ENCODE measurements around the gene ANXA11.

The ANXA11 gene

GRCh38 chr10:80157561-80157960 is 47.8 kb downstream of the ANXA11 start:
- no peak for TF ChIP-seq CTCF (IDR thresholded peaks at IDR 0.05; ENCODE audit: low read depth, low read length, missing control alignments)

GRCh38 chr10:80156216-80156615 is 49.1 kb downstream of the ANXA11 start:
- no peak overlapping the region for H3K4me3 ChIP-seq (ENCODE audit: low read depth, low read length)
- TF ChIP-seq CTCF (IDR thresholded peaks at IDR 0.05; ENCODE audit: low read depth, low read length, missing control alignments): no peak
- no peak for DNase-seq (ENCODE audit: low read depth)

More at GRCh38 chr10:80157561-80157960, 47.8 kb downstream of the ANXA11 start:
- DNase-seq (ENCODE audit: low read depth): no peak
- H3K4me3 ChIP-seq (ENCODE audit: low read depth, low read length): no peak overlapping the region

- H3K4me3 ChIP-seq (ENCODE audit: low read depth, low read length): no peak overlapping the region
- no peak for DNase-seq (ENCODE audit: low read depth)
- TF ChIP-seq CTCF (IDR thresholded peaks at IDR 0.05; ENCODE audit: low read depth, low read length, missing control alignments): no peak
Measured at GRCh38 chr10:80155696-80156215, 49.6 kb downstream of the ANXA11 start.

- no peak for TF ChIP-seq CTCF (IDR thresholded peaks at IDR 0.05; ENCODE audit: low read depth, low read length, missing control alignments)
- H3K4me3 ChIP-seq (ENCODE audit: low read depth, low read length): no peak overlapping the region
- no peak for DNase-seq (ENCODE audit: low read depth)
Measured at GRCh38 chr10:80154978-80155695, 50.2 kb downstream of the ANXA11 start.

- H3K4me3 ChIP-seq (ENCODE audit: low read depth, low read length): no peak overlapping the region
- DNase-seq (ENCODE audit: low read depth): no peak
- TF ChIP-seq CTCF (IDR thresholded peaks at IDR 0.05; ENCODE audit: low read depth, low read length, missing control alignments): no peak
Measured at GRCh38 chr10:80154626-80154977, 50.7 kb downstream of the ANXA11 start.

GRCh38 chr10:80153460-80153859 is 51.9 kb downstream of the ANXA11 start:
- no peak for DNase-seq (ENCODE audit: low read depth)
- no peak overlapping the region for H3K4me3 ChIP-seq (ENCODE audit: low read depth, low read length)
- no peak for TF ChIP-seq CTCF (IDR thresholded peaks at IDR 0.05; ENCODE audit: low read depth, low read length, missing control alignments)

GRCh38 chr10:80152820-80153219 is 52.5 kb downstream of the ANXA11 start:
- H3K4me3 ChIP-seq (ENCODE audit: low read depth, low read length): no peak overlapping the region
- DNase-seq (ENCODE audit: low read depth): no peak
- TF ChIP-seq CTCF (IDR thresholded peaks at IDR 0.05; ENCODE audit: low read depth, low read length, missing control alignments): no peak
